IMR-90 (cell line): ENCODE measurements around the gene SLC22A14. TPM values are rescaled to one million over a fixed set of nuclear protein-coding genes. Genes with fewer than 3 reads are reported as not detected.

Experiments used
- ATAC-seq: fragments of 200-7000 bp; cut with Tn5 transposase; 2 replicates; pipeline ENCODE4 v1.9.1; 2020; ENCODE audit warnings: low read depth, mild to moderate bottlenecking, moderate library complexity
- BruUV-seq: library from RNA; stranded (reverse); fragments of 400-500 nt; replicated peaks from 2 replicates; lab custom pipeline; 2021; lab: Mats Ljungman, UMichigan
- CTCF ChIA-PET: fragments of 300-600 bp; formaldehyde crosslinking; extraction: SDS; loops from one replicate; lab custom pipeline; 2021; ENCODE audit warnings: antibody characterized with exemption; lab: Yijun Ruan, JAX
- POLR2A ChIA-PET: fragments of 300-600 bp; sonication (Branson Sonifier 250); formaldehyde crosslinking; loops from one replicate; lab custom pipeline; 2022; ENCODE audit warnings: antibody characterized with exemption; ENCODE audit not compliant: unreplicated experiment; lab: Charles Lee
- DNase-seq: peaks from one replicate; pipeline ENCODE4 v3.0.0; 2013
- H2AFZ ChIP-seq: replicated peaks from 2 replicates; pipeline ENCODE3; 2013; ENCODE audit warnings: low read length, mild to moderate bottlenecking; ENCODE audit not compliant: poor library complexity
- H2AK5ac ChIP-seq: 2 replicates; pipeline ENCODE4 v1.6.1; 2013; ENCODE audit warnings: low read depth, low read length, inconsistent platforms
- H2AK9ac ChIP-seq: replicated peaks from 2 replicates; pipeline ENCODE3; 2013; ENCODE audit warnings: mild to moderate bottlenecking, low read depth, low read length, moderate library complexity; ENCODE audit not compliant: poor library complexity
- H2BK120ac ChIP-seq: 2 replicates; pipeline ENCODE4 v1.6.1; 2013; ENCODE audit warnings: low read depth, low read length, inconsistent platforms
- H2BK15ac ChIP-seq: 3 replicates; pipeline ENCODE4 v1.6.1; 2013; ENCODE audit warnings: low read depth, low read length, inconsistent platforms
- H2BK20ac ChIP-seq: 2 replicates; pipeline ENCODE4 v1.6.1; 2013; ENCODE audit warnings: low read depth, mild to moderate bottlenecking, inconsistent platforms, low read length, moderate library complexity
- H2BK5ac ChIP-seq: 2 replicates; pipeline ENCODE4 v1.6.1; 2013; ENCODE audit warnings: mild to moderate bottlenecking, low read depth, low read length, inconsistent platforms; ENCODE audit not compliant: poor library complexity, severe bottlenecking
- H3K14ac ChIP-seq: replicated peaks from 2 replicates; pipeline ENCODE4 v1.6.1; 2013; ENCODE audit warnings: low read depth, low read length, inconsistent platforms
- H3K18ac ChIP-seq: 2 replicates; pipeline ENCODE4 v1.6.1; 2013; ENCODE audit warnings: low read depth, low read length, control low read depth
- H3K23ac ChIP-seq: 2 replicates; pipeline ENCODE4 v1.6.1; 2013; ENCODE audit warnings: low read depth, low read length, inconsistent platforms
- H3K27ac ChIP-seq: 2 replicates; pipeline ENCODE4 v1.5.1; 2013; ENCODE audit warnings: mild to moderate bottlenecking, control low read depth, low read length; ENCODE audit not compliant: insufficient read depth
- H3K27me3 ChIP-seq: 2 replicates; pipeline ENCODE4 v1.6.1; 2013; ENCODE audit warnings: low read length; ENCODE audit not compliant: control insufficient read depth, insufficient read depth
- H3K36me3 ChIP-seq: 2 replicates; pipeline ENCODE4 v1.6.1; 2013; ENCODE audit warnings: low read length, mixed read lengths; ENCODE audit not compliant: control insufficient read depth, insufficient read depth
- H3K4ac ChIP-seq: 2 replicates; pipeline ENCODE4 v1.6.1; 2013; ENCODE audit warnings: low read depth, low read length, inconsistent platforms
- H3K4me1 ChIP-seq: 2 replicates; pipeline ENCODE4 v1.6.1; 2013; ENCODE audit warnings: low read length, mixed read lengths; ENCODE audit not compliant: control insufficient read depth, insufficient read depth
- H3K4me2 ChIP-seq: 2 replicates; pipeline ENCODE4 v1.6.1; 2013; ENCODE audit warnings: low read depth, mild to moderate bottlenecking, control low read depth, low read length, moderate library complexity
- H3K4me3 ChIP-seq: 2 replicates; pipeline ENCODE4 v1.5.1; 2013; ENCODE audit warnings: low read depth, mild to moderate bottlenecking, control low read depth, low read length, moderate library complexity; ENCODE audit not compliant: insufficient read depth
- H3K56ac ChIP-seq: 2 replicates; pipeline ENCODE4 v1.6.1; 2013; ENCODE audit warnings: low read length, inconsistent platforms; ENCODE audit not compliant: insufficient read depth; ENCODE audit errors: extremely low read depth
- H3K79me1 ChIP-seq, 2 experiments: 2 replicates each; pipeline ENCODE4 v1.6.1; 2013; ENCODE audit warnings: low read length in 2 of 2, inconsistent platforms in 1 of 2, low read depth in 1 of 2
- H3K9ac ChIP-seq: 2 replicates; pipeline ENCODE4 v1.6.1; 2013; ENCODE audit warnings: low read depth, low read length, control low read depth
- H3K9me1 ChIP-seq: 2 replicates; pipeline ENCODE4 v1.6.1; 2013; ENCODE audit warnings: low read length, inconsistent platforms; ENCODE audit not compliant: insufficient read depth
- H3K9me3 ChIP-seq: 2 replicates; pipeline ENCODE4 v1.6.1; 2013; ENCODE audit warnings: low read length; ENCODE audit not compliant: control insufficient read depth, insufficient read depth
- H4K20me1 ChIP-seq: 2 replicates; pipeline ENCODE4 v1.6.1; 2013; ENCODE audit warnings: low read length, inconsistent platforms; ENCODE audit not compliant: insufficient read depth
- H4K5ac ChIP-seq: 2 replicates; pipeline ENCODE4 v1.6.1; 2013; ENCODE audit warnings: mild to moderate bottlenecking, low read depth, low read length, control low read depth
- H4K8ac ChIP-seq, 2 experiments: 2 replicates each; pipeline ENCODE4 v1.6.1; 2013; ENCODE audit warnings: low read depth in 2 of 2, low read length in 2 of 2, control low read depth in 1 of 2, inconsistent platforms in 1 of 2
- H4K91ac ChIP-seq: 2 replicates; pipeline ENCODE4 v1.6.1; 2013; ENCODE audit warnings: low read depth, low read length, inconsistent platforms; ENCODE audit not compliant: insufficient read depth
- BHLHE40 ChIP-seq: fragments of 150-350 bp; IDR thresholded peaks from 2 replicates; pipeline ENCODE4 v1.6.1; 2016; ENCODE audit warnings: mild to moderate bottlenecking, low read depth, low read length
- FOS ChIP-seq: fragments of 150-350 bp; IDR thresholded peaks from 2 replicates; pipeline ENCODE4 v1.6.1; 2016; ENCODE audit warnings: low read depth, low read length
- MAFK ChIP-seq: IDR thresholded peaks from 2 replicates; pipeline ENCODE4 v1.6.1; 2012; ENCODE audit warnings: low read depth, low read length, improper control_type of control experiment
- MXI1 ChIP-seq: IDR thresholded peaks from 2 replicates; pipeline ENCODE4 v1.6.1; 2012; ENCODE audit warnings: low read depth, mild to moderate bottlenecking, low read length, moderate library complexity, borderline replicate concordance
- NFE2L2 ChIP-seq: fragments of 150-350 bp; IDR thresholded peaks from 2 replicates; pipeline ENCODE4 v1.6.1; 2016; ENCODE audit warnings: low read depth, mild to moderate bottlenecking, low read length
- RAD21 ChIP-seq: IDR thresholded peaks from 2 replicates; pipeline ENCODE4 v1.6.1; 2012; ENCODE audit warnings: low read length, improper control_type of control experiment
- RFX5 ChIP-seq: IDR thresholded peaks from 2 replicates; pipeline ENCODE4 v1.8.0; 2012; ENCODE audit warnings: low read depth, mild to moderate bottlenecking, low read length, moderate library complexity
- SMC3 ChIP-seq: fragments of 150-350 bp; IDR thresholded peaks from 2 replicates; pipeline ENCODE4 v1.6.1; 2016; ENCODE audit warnings: low read depth, mild to moderate bottlenecking, antibody characterized with exemption, low read length, moderate library complexity
- WGBS, 2 experiments: methylation state at CpG; one replicate each; pipeline versions ENCODE4 v1.1.5 to v1.1.7; 2013; ENCODE audit warnings: missing lambda C conversion rate in 2 of 2; ENCODE audit not compliant: insufficient read length in 1 of 2; ENCODE audit errors: extremely low coverage in 2 of 2; 5-methylcytosine and 5-hydroxymethylcytosine counted together
- dilution Hi-C: fragments of 300-500 bp; cut with HindIII; formaldehyde crosslinking; loops from one replicate; pipeline ENCODE4 v1.14.3; 2018; ENCODE audit warnings: low sequenced_read_pairs; ENCODE audit not compliant: unreplicated experiment
- in situ Hi-C: fragments of 300-500 bp; cut with MboI; formaldehyde crosslinking; loops from 3 replicates; pipeline ENCODE4 v1.14.3; 2019; ENCODE audit warnings: low sequenced_read_pairs, inconsistent platforms, mixed read lengths
- intact Hi-C: fragments of 100-400 bp; cut with micrococcal nuclease; formaldehyde crosslinking; loops from 2 replicates; pipeline ENCODE4 v1.10.0; 2022
- polyA plus RNA-seq, 3 experiments: library from polyadenylated mRNA; depleted of rRNA; stranded (reverse); fragments of >200 nt; gene quantifications; 2 replicates each; pipeline ENCODE4 v1.2.3, GENCODE V29; 2012; ENCODE audit warnings: low replicate concordance in 1 of 3
- total RNA-seq: library from RNA; depleted of rRNA; stranded (reverse); fragments of >200 nt; gene quantifications from 2 replicates; pipeline ENCODE4 v1.2.3, GENCODE V29; 2012
- TF ChIP-seq, protein P1 (sequence below): fragments of 150-350 bp; IDR thresholded peaks from 2 replicates; pipeline ENCODE4 v1.6.1; 2017; ENCODE audit warnings: mild to moderate bottlenecking, antibody characterized with exemption, low read length, low read depth

SLC22A14 gene
- total and polyA plus RNA-seq, 2 of the 4 experiments (the other 2 are of a cell fraction) = under 0.01 to 0.07 TPM

DNA sequence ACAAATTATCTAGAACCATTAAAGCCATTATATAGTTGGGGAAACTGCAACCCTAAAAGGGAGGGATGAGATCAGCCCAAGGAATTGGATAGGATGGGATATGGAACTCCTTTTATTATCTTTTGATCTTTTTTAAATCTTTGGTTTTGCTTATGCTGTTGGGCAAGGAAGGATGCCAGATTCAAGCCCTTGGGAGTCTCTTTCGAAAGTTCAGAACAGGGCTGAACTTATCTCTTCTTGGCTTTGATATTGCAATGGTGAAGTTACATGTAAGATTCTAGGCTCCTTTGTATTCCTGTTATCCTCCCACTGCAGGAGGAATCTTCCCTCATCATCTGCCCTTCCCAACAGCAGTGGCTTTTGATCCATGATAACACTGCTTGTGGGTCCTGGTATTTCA lies 26.5 kb upstream of the SLC22A14 start:
- no peak overlapping the region for H2BK120ac ChIP-seq
- H2BK20ac ChIP-seq = no peak overlapping the region
- H3K4ac ChIP-seq = no peak overlapping the region
- no peak overlapping the region for H3K23ac ChIP-seq
- ChIA-PET CTCF (no interaction called here), POLR2A (no interaction called here)
- no peak overlapping the region for H2BK5ac ChIP-seq
- no peak overlapping the region for H3K14ac ChIP-seq
- in situ Hi-C loops = no loop called here
- H3K9ac ChIP-seq = no peak overlapping the region
- no peaks in the 10 kb centered on the region for H3K9me3 ChIP-seq
- DNase-seq (no peak), ATAC-seq (no peak)
- H3K79me1 ChIP-seq = peaks cover 22 to 30% of the 10 kb centered on the region in 2 experiments
- H4K8ac ChIP-seq = no peak overlapping the region
- H2AK5ac ChIP-seq = no peak overlapping the region
- no peak overlapping the region for H4K5ac ChIP-seq
- H3K9me1 ChIP-seq = peaks cover 3% of the 10 kb centered on the region; the same call in 1 of the 2 replicates
- peaks cover 29% of the 10 kb centered on the region for H3K36me3 ChIP-seq
- intact Hi-C loops = no loop called here
- no peak overlapping the region for H3K27ac ChIP-seq
- H2BK15ac ChIP-seq = no peak overlapping the region
- H2AK9ac ChIP-seq = no peak overlapping the region
- H4K20me1 ChIP-seq = no peaks in the 10 kb centered on the region
- no CpG with 5 or more reads among the region's 1 CpG for WGBS, 2 experiments
- H3K4me2 ChIP-seq = no peak overlapping the region
- no peaks in the 10 kb centered on the region for H3K27me3 ChIP-seq
- no peak overlapping the region for H3K18ac ChIP-seq
- BruUV-seq = no TSS peak
- dilution Hi-C loops = no loop called here
- no peaks in the 10 kb centered on the region for H3K4me1 ChIP-seq
- no peak overlapping the region for H3K4me3 ChIP-seq
- TF ChIP-seq SMC3 (no peak), MXI1 (no peak), RFX5 (no peak), BHLHE40 (no peak), FOS (no peak), MAFK (no peak), RAD21 (no peak), NFE2L2 (no peak)
- TF ChIP-seq, protein P1, sequence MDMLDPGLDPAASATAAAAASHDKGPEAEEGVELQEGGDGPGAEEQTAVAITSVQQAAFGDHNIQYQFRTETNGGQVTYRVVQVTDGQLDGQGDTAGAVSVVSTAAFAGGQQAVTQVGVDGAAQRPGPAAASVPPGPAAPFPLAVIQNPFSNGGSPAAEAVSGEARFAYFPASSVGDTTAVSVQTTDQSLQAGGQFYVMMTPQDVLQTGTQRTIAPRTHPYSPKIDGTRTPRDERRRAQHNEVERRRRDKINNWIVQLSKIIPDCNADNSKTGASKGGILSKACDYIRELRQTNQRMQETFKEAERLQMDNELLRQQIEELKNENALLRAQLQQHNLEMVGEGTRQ = no peak
- no peak overlapping the region for H4K91ac ChIP-seq
- H3K56ac ChIP-seq = no peak overlapping the region
- no peak overlapping the region for H2AFZ ChIP-seq
